DOHH2 (cell line): ENCODE data around the gene BMP7.

Experiments used
- EZH2phosphoT487 ChIP-seq: fragments of 200-600 bp; sonication (generic); IDR thresholded peaks from 2 replicates; pipeline ENCODE4 v1.6.1; 2017; ENCODE audit warnings: borderline replicate concordance, mild to moderate bottlenecking, antibody characterized with exemption, low read length, moderate library complexity, mixed read lengths
- TF ChIP-seq, protein P1 (sequence below): fragments of 200-600 bp; sonication (generic); IDR thresholded peaks from one replicate; pipeline ENCODE4 v1.5.1; 2014; ENCODE audit warnings: antibody characterized with exemption, mild to moderate bottlenecking, low read depth, low read length; ENCODE audit not compliant: poor library complexity, severe bottlenecking

DNA sequence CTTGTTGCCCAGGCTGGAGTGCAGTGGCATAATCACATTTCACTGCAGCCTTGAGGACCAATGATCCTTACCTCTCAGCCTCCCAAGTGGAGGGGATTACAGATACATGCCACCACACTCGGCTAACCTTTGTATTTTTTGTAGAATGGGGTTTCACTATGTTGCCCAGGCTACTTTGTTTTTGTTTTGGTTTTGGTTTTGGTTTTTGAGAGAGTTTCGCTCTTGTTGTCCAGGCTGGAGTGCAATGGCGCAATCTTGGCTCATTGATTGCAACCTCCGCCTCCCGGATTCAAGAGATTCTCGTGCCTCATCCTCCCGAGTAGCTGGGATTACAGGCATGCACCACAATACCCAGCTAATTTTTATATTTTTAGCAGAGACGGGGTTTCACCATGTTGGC lies 105.5 kb downstream of the BMP7 start:
- TF ChIP-seq, protein P1, sequence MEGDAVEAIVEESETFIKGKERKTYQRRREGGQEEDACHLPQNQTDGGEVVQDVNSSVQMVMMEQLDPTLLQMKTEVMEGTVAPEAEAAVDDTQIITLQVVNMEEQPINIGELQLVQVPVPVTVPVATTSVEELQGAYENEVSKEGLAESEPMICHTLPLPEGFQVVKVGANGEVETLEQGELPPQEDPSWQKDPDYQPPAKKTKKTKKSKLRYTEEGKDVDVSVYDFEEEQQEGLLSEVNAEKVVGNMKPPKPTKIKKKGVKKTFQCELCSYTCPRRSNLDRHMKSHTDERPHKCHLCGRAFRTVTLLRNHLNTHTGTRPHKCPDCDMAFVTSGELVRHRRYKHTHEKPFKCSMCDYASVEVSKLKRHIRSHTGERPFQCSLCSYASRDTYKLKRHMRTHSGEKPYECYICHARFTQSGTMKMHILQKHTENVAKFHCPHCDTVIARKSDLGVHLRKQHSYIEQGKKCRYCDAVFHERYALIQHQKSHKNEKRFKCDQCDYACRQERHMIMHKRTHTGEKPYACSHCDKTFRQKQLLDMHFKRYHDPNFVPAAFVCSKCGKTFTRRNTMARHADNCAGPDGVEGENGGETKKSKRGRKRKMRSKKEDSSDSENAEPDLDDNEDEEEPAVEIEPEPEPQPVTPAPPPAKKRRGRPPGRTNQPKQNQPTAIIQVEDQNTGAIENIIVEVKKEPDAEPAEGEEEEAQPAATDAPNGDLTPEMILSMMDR: no peak
- no peak for TF ChIP-seq EZH2phosphoT487
